GM12874 (cell line): ENCODE measurements around the gene RER1.

Source experiments
- CTCF ChIP-seq: IDR thresholded peaks from 2 replicates; pipeline ENCODE4 v1.5.1; 2011; ENCODE audit warnings: low read depth, mild to moderate bottlenecking, control low read depth, low read length, moderate library complexity; ENCODE audit not compliant: insufficient read depth

RER1 gene

GRCh38 chr1:2404890-2405511, 13.4 kb downstream of the RER1 start:
- TF ChIP-seq CTCF, result no peak

GRCh38 chr1:2405588-2406295, 14.1 kb downstream of the RER1 start:
- TF ChIP-seq CTCF, result no peak

- TF ChIP-seq CTCF, result no peak
These were observed 14.9 kb downstream of the RER1 start for GRCh38 chr1:2406451-2407041.

GRCh38 chr1:2407166-2407990, 15.7 kb downstream of the RER1 start:
- TF ChIP-seq CTCF, result no peak

- TF ChIP-seq CTCF, result no peak
These were observed 16.3 kb downstream of the RER1 start for GRCh38 chr1:2407991-2408275.

- no peak for TF ChIP-seq CTCF
These were observed 16.8 kb downstream of the RER1 start for GRCh38 chr1:2408456-2408855.

- no peak for TF ChIP-seq CTCF
These were observed 17.2 kb downstream of the RER1 start for GRCh38 chr1:2408859-2409276.
